ENCODE measurements around the gene DPCD. TPM values are rescaled to one million over a fixed set of nuclear protein-coding genes. Genes with fewer than 3 reads are reported as not detected.

Gene DPCD
- total and polyA plus RNA-seq, 2 donors (not counting 3 experiments of a cell fraction or from before 2014, with no cell fraction given): 25.3 to 39.3 TPM

DNA sequence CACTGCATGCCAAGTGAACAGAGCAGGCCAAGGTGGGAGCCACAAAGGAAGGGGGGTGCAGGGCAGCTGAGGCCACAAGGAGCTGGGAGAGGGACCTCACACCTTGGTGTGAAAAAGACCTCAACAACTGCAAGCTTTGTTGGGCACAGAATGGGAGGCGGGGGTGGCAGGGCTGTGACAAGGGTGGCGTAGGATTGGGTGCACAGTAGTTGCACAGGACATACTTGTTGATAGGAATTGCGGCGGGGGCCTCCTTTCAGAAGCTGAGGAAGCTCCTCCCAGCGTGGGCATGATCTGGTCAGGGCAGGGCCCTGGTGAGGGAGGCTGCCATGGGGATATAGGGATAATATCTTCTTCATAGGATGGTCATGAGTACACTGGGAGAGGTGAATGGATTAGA, 25.9 kb upstream of the DPCD start:
- FAIRE-seq (no peak), DNase-seq (ENCODE audit: low read depth, low spot score) (no peak)
- POLR2A ChIA-PET: no interaction called here

DNA sequence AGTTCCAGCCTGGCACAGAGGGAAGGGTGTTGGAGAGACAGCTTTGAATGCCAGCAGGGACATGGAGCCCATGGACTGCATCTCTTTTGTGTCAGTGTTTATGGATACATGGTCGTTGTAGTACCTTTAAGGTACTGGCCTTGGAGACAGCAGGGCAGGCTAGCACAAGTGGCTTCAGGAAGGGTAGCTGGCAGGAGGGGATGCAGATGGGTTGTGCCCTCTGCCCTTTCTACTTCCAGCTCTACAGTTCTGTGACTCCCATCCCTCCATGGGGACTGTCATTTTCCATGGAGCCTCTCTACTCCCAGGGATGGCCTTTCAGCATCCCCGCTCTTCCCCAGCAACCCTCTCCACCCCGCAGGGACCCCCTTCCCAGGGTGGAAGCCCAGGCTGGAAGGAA, 25.1 kb upstream of the DPCD start:
- no TSS peak for BruUV-seq (replicated peaks)
- no peak overlapping the region for H2AFZ ChIP-seq (ENCODE audit: low read depth, low read length)
- FAIRE-seq: no peak
- H3K4me1 ChIP-seq (ENCODE audit: control insufficient read depth, extremely low read depth, insufficient read depth, low read length): no peaks in the 10 kb centered on the region
- no peak overlapping the region for H3K4me3 ChIP-seq (replicated peaks in 1 of 3; ENCODE audit: insufficient read depth in 1 of 3, low read depth in 1 of 3, low read length in 3 of 3)
- ChIA-PET POLR2A (no interaction called here), CTCF (interaction anchor here (1.2 to 1.7 kb wide), 2 partner anchors 96 to 325 kb away, joined by 3 to 7 read pairs; no protein-coding TSS in a partner anchor)
- H3K9me3 ChIP-seq (replicated peaks; ENCODE audit: control insufficient read depth, insufficient read depth, low read length): no peaks in the 10 kb centered on the region
- H3K27me3 ChIP-seq (ENCODE audit: control insufficient read depth in 2 of 2, insufficient read depth in 2 of 2, low read length in 2 of 2): peaks cover 16 to 17% of the 10 kb centered on the region in 2 experiments
- no peaks in the 10 kb centered on the region for H3K79me2 ChIP-seq (ENCODE audit: control insufficient read depth, insufficient read depth, low read length)
- H3K36me3 ChIP-seq (ENCODE audit: control insufficient read depth in 2 of 2, extremely low read depth in 1 of 2, insufficient read depth in 2 of 2, low read length in 2 of 2): no peaks in the 10 kb centered on the region
- intact Hi-C loops (cut with micrococcal nuclease) (loop anchor here (1.0 kb wide), 1 partner anchor 45 kb away; no protein-coding TSS in a partner anchor), dilution Hi-C loops (cut with MboI; ENCODE audit: extremely low pct_ligation_motif_present, low sequenced_read_pairs) (no loop called here)
- no peak overlapping the region for H3K27ac ChIP-seq (ENCODE audit: insufficient read depth, low read depth, low read length)
- no peak for TF ChIP-seq JUN (IDR thresholded peaks at IDR 0.05; ENCODE audit: borderline replicate concordance, insufficient read depth, insufficient read length, low read depth)
- TF ChIP-seq MYC (IDR thresholded peaks at IDR 0.05; ENCODE audit: low read depth, low read length): no peak
- TF ChIP-seq, protein P1, sequence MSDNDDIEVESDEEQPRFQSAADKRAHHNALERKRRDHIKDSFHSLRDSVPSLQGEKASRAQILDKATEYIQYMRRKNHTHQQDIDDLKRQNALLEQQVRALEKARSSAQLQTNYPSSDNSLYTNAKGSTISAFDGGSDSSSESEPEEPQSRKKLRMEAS (IDR thresholded peaks at IDR 0.05; ENCODE audit: insufficient read depth, insufficient read length): no peak
- no peak for TF ChIP-seq FOS (IDR thresholded peaks at IDR 0.05; ENCODE audit: borderline replicate concordance, insufficient read depth, low read length)
- no peak for TF ChIP-seq POLR2AphosphoS5 (IDR thresholded peaks at IDR 0.05; ENCODE audit: insufficient read depth, low read depth, low read length)
- TF ChIP-seq GATA2 (IDR thresholded peaks at IDR 0.05; ENCODE audit: insufficient read depth, insufficient read length, low read depth, low read length): no peak
- TF ChIP-seq POLR2A (IDR thresholded peaks at IDR 0.05; ENCODE audit: low read depth, low read length): no peak
- no peak for TF ChIP-seq EZH2 (IDR thresholded peaks at IDR 0.05; ENCODE audit: borderline replicate concordance, low read depth, low read length, severe bottlenecking)
- TF ChIP-seq, protein P2, sequence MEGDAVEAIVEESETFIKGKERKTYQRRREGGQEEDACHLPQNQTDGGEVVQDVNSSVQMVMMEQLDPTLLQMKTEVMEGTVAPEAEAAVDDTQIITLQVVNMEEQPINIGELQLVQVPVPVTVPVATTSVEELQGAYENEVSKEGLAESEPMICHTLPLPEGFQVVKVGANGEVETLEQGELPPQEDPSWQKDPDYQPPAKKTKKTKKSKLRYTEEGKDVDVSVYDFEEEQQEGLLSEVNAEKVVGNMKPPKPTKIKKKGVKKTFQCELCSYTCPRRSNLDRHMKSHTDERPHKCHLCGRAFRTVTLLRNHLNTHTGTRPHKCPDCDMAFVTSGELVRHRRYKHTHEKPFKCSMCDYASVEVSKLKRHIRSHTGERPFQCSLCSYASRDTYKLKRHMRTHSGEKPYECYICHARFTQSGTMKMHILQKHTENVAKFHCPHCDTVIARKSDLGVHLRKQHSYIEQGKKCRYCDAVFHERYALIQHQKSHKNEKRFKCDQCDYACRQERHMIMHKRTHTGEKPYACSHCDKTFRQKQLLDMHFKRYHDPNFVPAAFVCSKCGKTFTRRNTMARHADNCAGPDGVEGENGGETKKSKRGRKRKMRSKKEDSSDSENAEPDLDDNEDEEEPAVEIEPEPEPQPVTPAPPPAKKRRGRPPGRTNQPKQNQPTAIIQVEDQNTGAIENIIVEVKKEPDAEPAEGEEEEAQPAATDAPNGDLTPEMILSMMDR (IDR thresholded peaks at IDR 0.05; ENCODE audit: extremely low read depth in 1 of 2, insufficient read depth in 1 of 2, low read depth in 1 of 2, low read length in 2 of 2): no peak
- no peaks in the 10 kb centered on the region for H3K9me1 ChIP-seq (replicated peaks; ENCODE audit: control insufficient read depth, extremely low read depth, insufficient read depth, low read length)
- H3K9ac ChIP-seq (replicated peaks; ENCODE audit: extremely low read depth, insufficient read depth, low read length): no peak overlapping the region
- no peaks in the 10 kb centered on the region for H4K20me1 ChIP-seq (replicated peaks; ENCODE audit: control insufficient read depth, extremely low read depth, insufficient read depth, low read length)
- peak; percentile 20 for DNase-seq (ENCODE audit: low read depth, low spot score)
- no peak overlapping the region for H3K4me2 ChIP-seq (ENCODE audit: insufficient read depth, low read length)

More for the DNA sequence above, 25.9 kb upstream of the DPCD start:
- H2AFZ ChIP-seq (ENCODE audit: low read depth, low read length): no peak overlapping the region
- no peaks in the 10 kb centered on the region for H3K4me1 ChIP-seq (ENCODE audit: control insufficient read depth, extremely low read depth, insufficient read depth, low read length)
- no peaks in the 10 kb centered on the region for H3K9me1 ChIP-seq (replicated peaks; ENCODE audit: control insufficient read depth, extremely low read depth, insufficient read depth, low read length)
- H3K27me3 ChIP-seq (ENCODE audit: control insufficient read depth in 2 of 2, insufficient read depth in 2 of 2, low read length in 2 of 2): peaks cover 14 to 16% of the 10 kb centered on the region in 2 experiments
- TF ChIP-seq, protein P2 (IDR thresholded peaks at IDR 0.05; ENCODE audit: extremely low read depth in 1 of 2, insufficient read depth in 1 of 2, low read depth in 1 of 2, low read length in 2 of 2): no peak
- no peak for TF ChIP-seq EZH2 (IDR thresholded peaks at IDR 0.05; ENCODE audit: borderline replicate concordance, low read depth, low read length, severe bottlenecking)
- no peak for TF ChIP-seq POLR2AphosphoS5 (IDR thresholded peaks at IDR 0.05; ENCODE audit: insufficient read depth, low read depth, low read length)
- H3K27ac ChIP-seq (ENCODE audit: insufficient read depth, low read depth, low read length): no peak overlapping the region
- intact Hi-C loops (cut with micrococcal nuclease) (no loop called here), dilution Hi-C loops (cut with MboI; ENCODE audit: extremely low pct_ligation_motif_present, low sequenced_read_pairs) (no loop called here)
- no peak overlapping the region for H3K4me3 ChIP-seq (replicated peaks in 1 of 3; ENCODE audit: insufficient read depth in 1 of 3, low read depth in 1 of 3, low read length in 3 of 3)
- no peaks in the 10 kb centered on the region for H4K20me1 ChIP-seq (replicated peaks; ENCODE audit: control insufficient read depth, extremely low read depth, insufficient read depth, low read length)
- H3K4me2 ChIP-seq (ENCODE audit: insufficient read depth, low read length): no peak overlapping the region
- H3K79me2 ChIP-seq (ENCODE audit: control insufficient read depth, insufficient read depth, low read length): no peaks in the 10 kb centered on the region
- CTCF ChIA-PET: interaction anchor here (1.0 to 1.7 kb wide), 5 partner anchors 7 to 324 kb away, joined by 3 to 7 read pairs (median 3); no protein-coding TSS in a partner anchor
- H3K36me3 ChIP-seq (ENCODE audit: control insufficient read depth in 2 of 2, extremely low read depth in 1 of 2, insufficient read depth in 2 of 2, low read length in 2 of 2): no peaks in the 10 kb centered on the region
- BruUV-seq (replicated peaks): no TSS peak
- no peak overlapping the region for H3K9ac ChIP-seq (replicated peaks; ENCODE audit: extremely low read depth, insufficient read depth, low read length)
- no peaks in the 10 kb centered on the region for H3K9me3 ChIP-seq (replicated peaks; ENCODE audit: control insufficient read depth, insufficient read depth, low read length)

All from endothelial cell of umbilical vein (primary cell).